Endothelial cell of hepatic sinusoid (primary cell): ENCODE results near the gene ERC2.

Source experiments
- in situ Hi-C: cut with HindIII; loops from 2 replicates; pipeline ENCODE4 v1.10.0; 2017; ENCODE audit warnings: low sequenced_read_pairs

ERC2 gene

DNA sequence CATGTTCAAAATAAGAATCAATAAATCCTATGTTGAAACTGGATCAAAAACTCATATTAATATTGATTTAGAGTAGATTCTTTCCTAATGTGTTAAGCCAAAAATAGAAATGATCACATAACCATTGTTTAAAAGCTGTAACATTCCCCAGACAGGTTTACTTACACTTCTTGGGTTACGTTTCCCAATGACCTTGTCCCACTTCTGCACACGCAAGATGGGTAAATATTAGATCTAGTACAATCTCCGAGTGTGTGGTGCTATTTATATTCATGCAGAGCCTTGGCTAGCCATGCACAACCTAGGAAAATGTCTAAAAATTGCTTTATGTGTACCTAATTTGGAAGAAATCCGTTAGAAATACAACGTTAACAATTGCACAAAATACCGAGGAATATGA is 39.6 kb downstream of the ERC2 start:
- in situ Hi-C loops, result no loop called here

DNA sequence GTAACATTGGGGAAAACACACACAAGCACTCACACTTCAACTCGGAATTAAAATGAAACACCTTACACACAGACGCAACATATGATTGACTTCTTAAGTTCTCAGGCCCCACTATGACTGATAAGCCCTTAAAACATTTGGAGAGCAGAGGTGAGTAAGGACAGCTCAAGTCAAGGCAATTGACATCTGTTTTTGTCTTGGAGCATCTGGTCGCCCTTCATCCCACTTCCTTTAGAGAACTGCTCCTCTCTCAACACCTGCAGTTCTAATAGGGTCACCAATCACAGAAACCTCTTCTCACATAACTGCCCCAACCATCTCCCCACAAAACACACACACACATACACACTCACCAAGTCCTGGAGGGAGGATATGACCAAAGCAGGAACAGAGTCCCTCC is 43.4 kb downstream of the ERC2 start:
- in situ Hi-C loops, result no loop called here

DNA sequence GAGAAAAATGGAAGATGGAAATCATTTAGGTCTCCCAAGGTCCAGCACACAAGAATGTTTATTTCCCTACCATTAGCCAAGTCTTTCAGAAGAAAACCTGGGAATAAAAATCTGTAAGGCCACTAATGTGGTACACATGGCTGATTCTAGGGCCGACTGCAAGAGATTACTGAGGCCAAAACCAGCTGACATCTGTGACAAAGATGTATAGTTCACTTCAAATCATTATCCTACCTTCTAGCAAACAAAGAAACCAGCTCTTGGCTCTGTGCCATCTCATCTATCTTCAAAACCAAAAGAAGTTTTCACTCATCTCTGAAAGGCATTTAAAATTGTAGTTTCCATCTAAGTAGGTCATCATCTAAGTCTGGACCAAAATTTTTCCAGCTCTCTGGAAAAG is 43.9 kb downstream of the ERC2 start:
- in situ Hi-C loops, result no loop called here

DNA sequence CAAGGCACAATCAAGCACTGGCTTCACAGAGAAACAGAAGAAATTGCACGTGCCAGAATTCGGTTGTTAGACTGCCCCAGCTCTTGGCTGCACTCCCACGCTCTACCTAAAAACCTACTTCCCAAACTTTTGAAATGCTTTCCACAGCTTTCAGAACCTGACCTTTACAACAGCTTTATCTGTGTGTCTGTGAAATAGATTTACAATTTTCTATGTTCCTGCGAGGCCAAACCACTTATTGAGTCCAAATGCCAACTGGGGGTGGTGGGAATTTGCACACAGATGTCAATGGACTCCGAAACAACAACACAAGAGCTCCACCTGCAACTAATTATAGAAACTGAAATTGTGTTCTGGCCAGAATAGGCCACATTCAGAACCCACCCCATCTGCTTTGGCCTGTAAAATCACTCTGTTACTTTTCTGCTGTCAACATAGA is 44.6 kb downstream of the ERC2 start:
- in situ Hi-C loops, result no loop called here

DNA sequence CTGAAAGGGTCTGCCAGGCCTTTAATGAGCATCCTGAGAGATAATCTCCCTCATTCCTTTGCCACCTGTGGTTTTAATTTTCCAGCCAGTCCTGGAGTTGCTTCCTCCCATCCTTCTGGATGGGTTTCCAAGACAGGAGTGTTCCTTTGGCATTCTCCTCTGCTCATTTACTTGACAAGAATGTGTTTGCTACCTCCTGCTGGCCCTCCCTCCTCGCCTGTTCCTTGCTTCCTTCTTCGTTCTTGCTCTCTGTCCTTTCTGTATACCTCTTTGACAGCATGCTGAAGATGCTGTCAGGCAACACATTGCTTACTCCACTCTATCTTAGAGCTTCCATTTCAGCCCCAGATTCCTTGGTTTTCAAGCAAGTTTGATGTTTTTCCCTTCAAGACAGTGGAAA is 46.0 kb downstream of the ERC2 start:
- in situ Hi-C loops, result no loop called here

DNA sequence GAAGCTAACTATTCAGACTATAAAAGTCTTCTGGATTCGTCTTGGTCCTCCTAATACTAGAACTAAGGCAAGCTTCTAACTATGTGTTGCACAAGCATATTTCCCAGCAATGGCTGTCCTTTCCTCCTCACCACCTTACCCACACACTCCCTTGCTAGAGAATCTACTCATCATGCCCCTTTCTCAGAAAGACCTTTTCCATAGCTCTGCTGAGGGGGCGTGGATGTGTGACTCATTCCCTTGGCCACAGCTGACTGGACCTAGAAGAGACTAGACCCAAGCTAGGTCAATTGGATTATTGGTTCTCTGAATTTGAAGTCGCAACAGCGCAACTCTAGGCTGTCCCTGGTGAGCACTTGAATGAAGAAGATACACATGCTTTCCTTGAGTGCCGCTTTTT is 47.1 kb downstream of the ERC2 start:
- in situ Hi-C loops, result no loop called here

DNA sequence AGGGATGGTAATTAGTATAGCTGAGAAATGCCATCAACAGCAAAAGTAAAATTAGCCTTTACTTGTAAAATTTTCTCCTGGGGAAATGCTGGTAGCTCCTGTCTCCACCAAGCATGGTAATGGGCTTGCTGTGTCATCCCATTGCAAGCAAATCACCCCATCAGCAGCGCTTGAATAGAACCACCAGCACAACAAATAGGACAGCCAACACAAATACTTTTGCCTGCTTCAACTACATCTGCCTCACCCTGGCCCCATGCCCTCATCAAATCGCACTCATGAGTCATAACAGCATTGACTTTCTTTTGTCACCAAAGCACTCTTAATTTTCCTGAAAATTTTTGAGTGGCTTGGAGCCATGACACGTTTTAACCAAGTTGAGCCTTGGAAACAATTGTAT is 52.6 kb downstream of the ERC2 start:
- in situ Hi-C loops, result no loop called here

DNA sequence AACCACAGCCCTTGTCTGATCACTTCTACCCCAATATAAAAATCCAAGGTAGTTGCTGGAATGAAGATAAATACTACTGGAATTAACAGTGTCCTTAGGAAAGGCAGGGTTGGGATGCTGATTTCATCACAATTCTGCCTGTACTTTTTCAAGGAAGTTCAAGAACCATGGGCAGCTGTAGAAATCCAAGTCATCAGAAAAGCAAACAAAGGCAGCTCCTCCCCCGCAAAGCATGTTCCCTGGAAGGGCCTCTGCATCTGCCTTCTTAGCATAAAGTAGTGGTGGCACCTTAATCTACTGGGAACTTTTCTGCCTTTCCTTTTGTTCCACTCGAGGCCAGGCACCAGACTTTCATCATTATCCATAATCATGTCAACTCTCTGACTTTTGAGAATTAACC is 54.4 kb downstream of the ERC2 start:
- in situ Hi-C loops, result no loop called here

DNA sequence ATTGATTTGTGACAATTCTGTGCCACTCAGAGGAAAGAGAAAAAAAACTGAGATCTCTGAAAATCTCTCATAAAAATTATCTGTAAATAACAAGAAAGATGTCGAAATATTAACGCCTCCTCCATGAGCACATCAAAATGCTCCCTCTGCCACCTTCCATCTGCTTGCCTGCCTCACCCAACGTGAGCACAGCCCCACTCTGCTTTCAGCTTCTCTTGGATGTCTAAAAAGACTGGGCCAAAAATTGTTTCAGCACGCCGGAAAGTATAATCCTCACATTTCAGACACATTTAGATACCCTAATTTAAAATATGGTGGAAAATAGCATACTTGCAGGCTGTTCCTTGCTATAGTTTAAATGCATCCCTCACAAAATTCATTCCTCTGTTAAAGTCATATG is 57.1 kb downstream of the ERC2 start:
- in situ Hi-C loops, result no loop called here

DNA sequence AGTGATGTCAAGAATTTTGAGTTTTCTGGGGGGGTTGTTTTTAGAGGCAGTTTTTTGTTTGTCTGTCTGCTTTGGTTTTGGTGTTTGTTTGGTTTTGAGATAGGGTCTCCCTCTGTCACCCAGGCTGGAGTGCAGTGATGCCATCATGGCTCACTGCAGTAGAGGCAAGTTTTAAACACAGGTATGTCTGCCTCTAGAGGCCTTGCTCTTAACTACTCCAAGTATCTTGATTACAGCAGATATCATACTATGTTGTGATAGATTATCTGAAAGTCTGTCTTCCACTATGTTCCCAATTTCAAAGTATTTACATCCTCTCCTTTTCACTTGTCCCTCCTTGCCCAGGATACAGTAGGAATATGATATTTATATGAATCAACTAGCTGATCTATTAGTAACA is 57.7 kb downstream of the ERC2 start:
- in situ Hi-C loops, result no loop called here

DNA sequence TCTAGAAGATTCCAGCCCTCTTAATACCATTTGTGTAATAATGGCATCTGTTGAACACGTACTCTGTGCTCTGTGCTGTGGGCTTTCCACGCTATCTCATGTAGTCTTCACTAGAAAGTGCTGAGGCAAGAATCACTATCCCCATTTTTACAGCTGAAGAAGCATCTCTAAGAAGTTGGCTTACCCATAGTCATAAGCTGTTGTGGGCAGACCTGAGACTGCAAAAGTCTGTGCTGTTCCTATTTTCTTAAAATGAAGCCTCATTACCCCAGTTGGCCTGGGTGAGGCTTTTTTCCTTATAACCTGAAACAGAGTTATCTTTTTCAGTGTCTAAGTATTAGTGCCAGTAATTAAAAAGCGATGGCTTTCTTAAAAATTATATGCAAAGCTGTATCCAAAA is 58.5 kb downstream of the ERC2 start:
- in situ Hi-C loops, result no loop called here

DNA sequence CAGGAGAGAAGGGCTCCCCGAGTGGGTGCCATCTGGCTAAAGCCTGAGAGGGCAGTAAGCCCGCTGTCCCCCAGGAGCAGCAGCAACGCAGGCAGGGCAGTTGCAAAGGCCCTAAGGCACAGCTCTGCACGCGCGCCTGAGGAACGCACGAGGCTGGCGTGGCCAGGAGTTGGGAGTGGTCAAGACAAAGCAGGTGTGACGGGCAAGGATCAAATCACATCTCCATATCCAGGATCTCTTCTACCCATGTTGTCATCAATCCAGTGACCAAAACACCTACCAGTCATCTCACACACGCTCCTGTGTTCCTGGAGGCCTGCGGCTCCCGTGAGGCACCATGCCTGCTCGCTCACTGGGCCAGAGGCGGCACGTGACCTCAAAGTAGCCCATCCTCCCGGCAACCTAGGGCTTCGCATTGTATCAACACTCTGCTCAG is 59.5 kb downstream of the ERC2 start:
- in situ Hi-C loops, result no loop called here

DNA sequence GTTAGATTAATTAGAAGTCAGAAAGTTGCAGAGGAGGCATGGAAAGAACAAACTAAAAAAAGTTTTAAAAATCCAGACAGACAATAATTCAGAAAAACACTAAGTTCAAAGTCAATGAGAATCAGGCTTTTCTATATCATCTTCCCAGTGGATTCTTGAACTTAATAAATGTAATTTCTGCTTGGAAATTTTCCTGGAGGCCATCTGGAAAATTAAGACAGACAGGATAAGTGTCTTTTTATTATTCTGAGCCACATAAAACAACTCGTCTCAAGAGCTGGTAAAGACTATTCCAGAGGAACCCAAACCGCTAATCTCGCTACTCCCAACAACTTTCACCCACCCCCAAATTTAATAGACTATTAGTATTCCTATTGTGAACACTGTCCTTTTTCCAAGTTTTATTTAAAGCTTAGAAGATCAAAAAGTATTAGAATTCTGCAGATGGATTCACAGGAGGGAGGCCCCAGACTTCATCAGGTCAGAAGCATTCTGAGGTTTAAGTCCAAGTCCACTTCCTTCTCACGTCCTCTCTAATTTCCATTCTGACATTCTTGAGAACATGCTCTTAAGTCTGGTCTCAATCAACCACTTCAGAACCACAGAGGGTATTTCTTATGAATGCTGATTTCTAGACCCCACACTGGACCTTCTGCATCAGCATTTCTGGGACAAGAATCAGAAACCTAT is 61.3 kb downstream of the ERC2 start:
- in situ Hi-C loops, result no loop called here

DNA sequence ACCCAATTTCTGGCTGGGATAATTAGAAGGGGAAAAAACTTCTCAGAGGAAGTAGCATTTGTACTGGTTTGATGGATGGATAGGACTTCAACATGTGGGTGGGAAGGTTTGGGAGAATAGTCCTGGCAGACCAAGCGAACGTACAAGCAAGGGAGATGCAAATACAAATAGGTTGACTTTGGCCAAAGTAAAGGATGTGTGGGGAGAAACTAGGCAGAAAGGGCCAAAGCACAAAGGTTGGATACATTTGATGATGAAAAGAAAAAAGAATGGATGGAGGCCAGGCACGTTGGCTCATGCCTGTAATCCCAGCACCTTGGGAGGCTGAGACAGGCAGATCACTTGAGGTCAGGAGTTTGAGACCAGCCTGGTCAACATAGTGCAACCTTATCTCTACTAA is 63.4 kb downstream of the ERC2 start:
- in situ Hi-C loops, result no loop called here

DNA sequence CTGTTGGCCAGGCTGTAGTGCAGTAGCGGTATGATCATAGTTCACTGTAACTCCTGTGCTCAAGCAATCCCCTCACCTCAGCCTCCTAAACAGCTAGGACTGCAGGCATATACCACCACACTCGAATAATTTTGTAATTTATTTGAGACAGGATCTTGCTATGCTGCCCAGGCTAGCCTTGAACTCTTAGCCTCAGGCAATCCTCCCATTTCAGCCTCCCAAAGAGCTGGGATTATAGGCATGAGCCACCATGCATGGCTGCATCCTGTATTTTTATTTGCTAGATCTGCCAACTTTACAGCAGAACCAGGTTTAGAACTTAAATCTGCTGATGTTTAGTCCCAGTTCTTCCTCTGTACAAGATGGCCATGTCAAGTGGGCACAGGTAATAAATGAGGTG is 69.6 kb downstream of the ERC2 start:
- in situ Hi-C loops, result no loop called here

DNA sequence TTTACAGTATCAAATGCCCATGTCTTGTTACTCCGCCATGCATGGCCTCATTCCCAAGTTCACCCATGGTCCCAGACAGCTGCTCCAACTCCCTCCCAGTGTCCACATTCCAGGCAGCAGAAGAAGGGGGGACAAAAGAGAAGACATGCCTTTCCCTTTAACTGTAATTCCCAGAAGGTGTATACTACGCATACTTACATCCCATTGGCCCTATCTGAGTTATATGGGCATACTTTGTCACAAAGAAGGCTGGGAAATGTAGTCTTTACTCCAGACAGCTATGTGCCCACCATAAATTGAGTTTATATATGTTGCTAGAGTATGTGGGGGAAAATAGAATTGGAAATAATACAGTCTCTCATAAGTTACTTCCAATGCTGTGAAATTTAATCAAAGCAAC is 70.5 kb downstream of the ERC2 start:
- in situ Hi-C loops, result no loop called here

DNA sequence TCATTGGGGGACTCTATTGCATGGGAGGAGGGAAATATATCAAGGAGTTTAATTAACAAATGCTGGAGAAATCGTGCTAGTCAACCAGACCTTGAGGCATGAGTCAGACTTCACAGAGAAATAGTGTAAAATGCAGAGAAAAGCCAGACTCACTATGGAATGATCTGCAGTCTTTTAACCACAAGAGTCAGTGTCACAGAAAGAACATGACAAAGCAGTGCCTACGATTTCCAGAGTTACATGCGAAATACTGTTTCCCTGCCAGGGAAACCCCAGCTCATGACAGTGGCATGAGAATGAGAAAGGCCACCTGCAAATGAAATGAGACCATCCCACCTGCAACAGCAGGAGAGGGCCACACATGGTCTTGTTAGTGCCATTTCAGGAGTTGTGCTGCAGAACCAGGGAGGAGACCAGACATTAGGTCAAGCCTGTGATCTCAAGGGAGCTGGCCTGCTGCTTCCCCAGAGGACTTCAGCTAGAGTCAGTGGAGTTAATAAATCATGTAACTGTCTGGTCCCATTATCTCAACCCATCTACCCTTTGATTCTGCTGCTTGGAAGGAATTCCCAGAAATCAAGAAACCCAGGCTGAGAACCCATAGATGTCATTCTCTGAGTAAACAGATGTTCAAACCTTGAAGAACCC is 79.0 kb downstream of the ERC2 start:
- in situ Hi-C loops, result no loop called here

DNA sequence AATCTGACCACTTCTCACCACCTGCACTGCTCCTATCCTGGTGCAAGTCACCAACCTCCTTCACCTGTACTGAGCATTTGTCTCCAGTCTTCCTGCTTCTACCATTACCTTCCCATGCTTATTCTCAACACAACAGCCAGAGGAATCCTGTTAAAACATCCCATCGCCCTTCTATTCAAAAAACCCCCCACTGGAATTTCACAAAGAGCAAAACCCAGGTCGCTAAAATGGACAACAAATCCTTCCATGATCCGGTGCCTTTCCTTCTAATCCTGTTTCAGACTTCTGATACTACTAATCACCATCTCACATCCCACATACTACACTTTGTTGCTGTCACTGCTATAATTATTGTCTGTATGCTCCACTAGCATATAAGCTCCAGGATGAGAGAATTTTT is 85.2 kb downstream of the ERC2 start:
- in situ Hi-C loops, result no loop called here

DNA sequence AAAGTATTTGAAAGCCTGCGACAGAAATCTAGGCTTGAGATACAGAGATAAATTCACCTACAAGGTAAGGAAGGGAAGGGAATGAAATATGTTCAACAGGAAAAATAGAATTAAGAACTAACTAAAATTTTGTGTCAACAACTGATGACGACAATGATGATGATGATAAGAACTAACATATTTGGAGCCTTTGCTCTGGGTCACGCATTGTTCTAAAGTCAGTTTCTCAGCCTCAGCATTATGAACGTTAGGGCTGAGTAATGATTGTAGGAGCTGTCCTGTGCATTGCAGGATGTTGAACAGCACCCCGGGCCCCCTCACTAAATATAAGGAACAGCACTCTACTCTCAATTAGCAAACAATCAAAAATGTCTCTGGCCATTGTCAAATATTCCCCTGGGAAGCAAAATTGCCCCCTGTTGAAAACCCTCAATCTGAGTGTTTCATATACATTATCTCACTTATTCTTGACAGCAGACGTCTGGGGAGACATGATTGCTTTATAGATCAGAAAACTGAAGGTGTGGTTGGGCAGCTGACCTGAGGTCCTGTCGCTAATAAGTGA is 88.5 kb downstream of the ERC2 start:
- in situ Hi-C loops, result no loop called here

DNA sequence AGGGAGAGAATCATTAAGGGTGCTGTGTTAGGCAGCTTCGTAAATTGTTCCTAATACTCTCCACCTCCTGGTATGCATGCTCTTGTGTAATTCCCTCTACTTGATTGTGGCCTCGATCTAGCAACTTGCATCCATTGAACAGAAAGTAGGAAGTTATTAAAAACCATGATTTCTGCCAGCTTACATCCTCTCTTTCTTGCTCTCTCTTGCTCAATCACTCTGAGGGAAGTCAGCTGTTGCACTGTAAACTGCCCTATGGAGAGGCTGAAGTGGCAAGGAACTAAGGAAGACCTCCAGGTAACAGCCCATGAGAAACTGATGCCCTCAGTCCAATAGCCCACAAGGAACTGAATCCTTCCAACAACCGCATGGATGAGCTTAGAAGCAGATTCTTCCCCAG is 92.6 kb downstream of the ERC2 start:
- in situ Hi-C loops, result no loop called here

DNA sequence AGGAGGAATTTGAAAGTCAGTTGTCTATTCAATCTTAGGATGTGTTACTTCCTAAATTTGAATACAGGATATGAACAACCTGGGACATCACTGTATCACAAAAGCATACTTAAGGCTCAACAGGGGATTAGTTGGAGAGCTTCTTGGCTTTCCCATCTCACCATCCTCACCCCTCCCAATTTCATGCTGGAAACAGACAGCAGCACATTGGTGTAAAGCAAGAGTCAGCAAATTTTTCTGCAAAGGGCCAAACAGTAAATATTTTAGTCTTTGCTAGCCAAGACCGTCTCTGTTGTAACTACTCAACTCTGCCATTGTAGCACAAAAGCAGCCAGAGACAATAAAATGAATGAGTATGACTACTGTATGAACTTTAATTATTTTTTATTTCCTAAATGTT is 94.9 kb downstream of the ERC2 start:
- in situ Hi-C loops, result no loop called here

DNA sequence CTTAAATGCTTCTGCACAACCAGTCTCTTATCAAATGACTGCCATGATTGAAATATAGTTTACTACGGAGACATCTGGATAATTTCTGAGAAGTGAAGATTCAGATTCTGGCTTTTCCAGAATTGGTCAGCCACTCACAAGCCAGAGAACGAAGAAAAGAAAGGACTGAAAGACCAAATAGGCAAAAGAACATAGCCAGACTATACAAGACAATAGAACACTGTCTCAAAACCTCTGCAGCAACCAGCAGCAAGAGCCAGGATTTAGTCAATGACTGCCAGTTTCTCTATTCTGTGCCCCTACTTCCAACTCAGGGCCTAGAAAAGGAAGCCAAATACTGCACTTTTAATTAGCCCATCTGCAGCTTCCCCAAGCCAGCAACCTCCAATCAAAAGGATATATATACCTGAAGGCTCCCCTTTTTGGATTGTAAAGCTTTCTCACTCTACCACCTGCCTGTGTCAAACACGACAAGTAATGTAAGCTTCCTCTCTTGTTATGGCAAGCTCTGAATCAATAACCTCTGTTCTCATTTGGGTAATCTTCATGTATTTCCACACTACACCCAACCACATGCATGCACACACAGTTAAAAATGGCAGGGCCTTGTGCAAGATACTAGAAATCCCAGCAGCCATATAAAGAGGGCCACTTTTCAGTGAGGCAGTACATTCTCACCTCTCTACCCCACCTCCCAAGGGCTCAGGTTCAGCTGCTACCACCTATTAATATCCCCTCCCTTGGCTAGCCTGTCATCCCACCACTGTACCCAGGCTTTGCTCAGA is 97.1 kb downstream of the ERC2 start:
- in situ Hi-C loops, result no loop called here
